ENCODE measurements around the gene CPT1C.

CPT1C gene

DNA sequence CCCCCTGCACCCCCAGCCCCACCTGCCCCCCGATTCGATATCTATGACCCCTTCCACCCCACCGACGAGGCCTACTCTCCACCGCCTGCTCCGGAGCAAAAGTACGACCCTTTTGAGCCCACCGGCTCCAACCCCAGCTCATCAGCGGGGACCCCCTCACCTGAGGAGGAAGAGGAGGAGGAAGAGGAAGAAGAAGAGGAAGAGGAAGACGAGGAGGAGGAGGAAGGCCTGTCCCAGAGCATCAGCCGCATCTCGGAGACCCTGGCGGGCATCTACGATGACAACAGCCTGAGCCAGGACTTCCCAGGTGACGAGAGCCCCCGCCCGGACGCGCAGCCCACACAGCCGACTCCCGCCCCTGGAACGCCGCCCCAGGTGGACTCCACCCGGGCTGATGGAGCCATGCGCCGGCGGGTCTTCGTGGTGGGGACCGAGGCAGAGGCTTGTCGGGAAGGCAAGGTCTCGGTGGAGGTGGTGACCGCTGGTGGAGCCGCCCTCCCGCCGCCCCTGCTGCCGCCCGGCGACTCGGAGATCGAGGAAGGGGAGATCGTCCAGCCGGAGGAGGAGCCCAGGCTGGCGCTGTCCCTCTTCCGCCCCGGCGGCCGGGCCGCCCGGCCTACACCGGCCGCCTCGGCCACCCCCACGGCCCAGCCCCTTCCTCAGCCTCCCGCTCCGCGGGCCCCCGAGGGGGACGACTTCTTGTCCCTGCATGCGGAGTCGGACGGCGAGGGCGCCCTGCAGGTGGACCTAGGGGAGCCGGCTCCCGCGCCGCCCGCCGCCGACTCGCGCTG is 39.7 kb upstream of the CPT1C start:
- H3K27ac ChIP-seq: no peak overlapping the region
- TF ChIP-seq ZFX (IDR thresholded peaks at IDR 0.05; ENCODE audit: borderline replicate concordance): no peak
- TF ChIP-seq, protein P1, sequence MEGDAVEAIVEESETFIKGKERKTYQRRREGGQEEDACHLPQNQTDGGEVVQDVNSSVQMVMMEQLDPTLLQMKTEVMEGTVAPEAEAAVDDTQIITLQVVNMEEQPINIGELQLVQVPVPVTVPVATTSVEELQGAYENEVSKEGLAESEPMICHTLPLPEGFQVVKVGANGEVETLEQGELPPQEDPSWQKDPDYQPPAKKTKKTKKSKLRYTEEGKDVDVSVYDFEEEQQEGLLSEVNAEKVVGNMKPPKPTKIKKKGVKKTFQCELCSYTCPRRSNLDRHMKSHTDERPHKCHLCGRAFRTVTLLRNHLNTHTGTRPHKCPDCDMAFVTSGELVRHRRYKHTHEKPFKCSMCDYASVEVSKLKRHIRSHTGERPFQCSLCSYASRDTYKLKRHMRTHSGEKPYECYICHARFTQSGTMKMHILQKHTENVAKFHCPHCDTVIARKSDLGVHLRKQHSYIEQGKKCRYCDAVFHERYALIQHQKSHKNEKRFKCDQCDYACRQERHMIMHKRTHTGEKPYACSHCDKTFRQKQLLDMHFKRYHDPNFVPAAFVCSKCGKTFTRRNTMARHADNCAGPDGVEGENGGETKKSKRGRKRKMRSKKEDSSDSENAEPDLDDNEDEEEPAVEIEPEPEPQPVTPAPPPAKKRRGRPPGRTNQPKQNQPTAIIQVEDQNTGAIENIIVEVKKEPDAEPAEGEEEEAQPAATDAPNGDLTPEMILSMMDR (IDR thresholded peaks at IDR 0.05): no peak

DNA sequence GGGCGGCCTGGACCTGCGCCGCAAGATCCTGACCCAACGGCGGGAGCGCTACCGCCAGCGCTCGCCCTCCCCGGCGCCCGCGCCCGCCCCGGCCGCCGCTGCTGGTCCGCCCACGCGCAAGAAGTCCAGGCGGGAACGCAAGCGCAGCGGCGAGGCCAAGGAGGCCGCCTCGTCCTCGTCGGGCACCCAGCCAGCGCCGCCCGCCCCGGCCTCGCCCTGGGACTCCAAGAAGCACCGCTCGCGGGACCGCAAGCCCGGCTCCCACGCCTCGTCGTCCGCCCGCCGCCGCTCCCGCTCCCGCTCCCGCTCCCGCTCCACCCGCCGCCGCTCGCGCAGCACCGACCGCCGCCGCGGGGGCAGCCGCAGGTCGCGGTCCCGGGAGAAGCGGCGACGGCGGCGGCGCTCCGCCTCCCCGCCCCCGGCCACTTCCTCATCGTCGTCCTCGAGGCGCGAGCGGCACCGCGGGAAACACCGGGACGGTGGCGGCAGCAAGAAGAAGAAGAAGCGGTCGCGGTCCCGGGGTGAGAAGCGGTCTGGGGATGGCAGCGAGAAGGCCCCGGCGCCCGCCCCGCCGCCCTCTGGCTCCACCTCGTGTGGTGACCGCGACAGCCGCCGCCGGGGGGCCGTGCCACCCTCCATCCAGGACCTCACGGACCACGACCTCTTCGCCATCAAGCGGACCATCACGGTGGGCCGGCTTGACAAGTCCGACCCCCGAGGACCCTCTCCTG is 38.9 kb upstream of the CPT1C start:
- TF ChIP-seq, protein P1 (IDR thresholded peaks at IDR 0.05): no peak
- no peak for TF ChIP-seq ZFX (IDR thresholded peaks at IDR 0.05; ENCODE audit: borderline replicate concordance)
- H3K27ac ChIP-seq: no peak overlapping the region

DNA sequence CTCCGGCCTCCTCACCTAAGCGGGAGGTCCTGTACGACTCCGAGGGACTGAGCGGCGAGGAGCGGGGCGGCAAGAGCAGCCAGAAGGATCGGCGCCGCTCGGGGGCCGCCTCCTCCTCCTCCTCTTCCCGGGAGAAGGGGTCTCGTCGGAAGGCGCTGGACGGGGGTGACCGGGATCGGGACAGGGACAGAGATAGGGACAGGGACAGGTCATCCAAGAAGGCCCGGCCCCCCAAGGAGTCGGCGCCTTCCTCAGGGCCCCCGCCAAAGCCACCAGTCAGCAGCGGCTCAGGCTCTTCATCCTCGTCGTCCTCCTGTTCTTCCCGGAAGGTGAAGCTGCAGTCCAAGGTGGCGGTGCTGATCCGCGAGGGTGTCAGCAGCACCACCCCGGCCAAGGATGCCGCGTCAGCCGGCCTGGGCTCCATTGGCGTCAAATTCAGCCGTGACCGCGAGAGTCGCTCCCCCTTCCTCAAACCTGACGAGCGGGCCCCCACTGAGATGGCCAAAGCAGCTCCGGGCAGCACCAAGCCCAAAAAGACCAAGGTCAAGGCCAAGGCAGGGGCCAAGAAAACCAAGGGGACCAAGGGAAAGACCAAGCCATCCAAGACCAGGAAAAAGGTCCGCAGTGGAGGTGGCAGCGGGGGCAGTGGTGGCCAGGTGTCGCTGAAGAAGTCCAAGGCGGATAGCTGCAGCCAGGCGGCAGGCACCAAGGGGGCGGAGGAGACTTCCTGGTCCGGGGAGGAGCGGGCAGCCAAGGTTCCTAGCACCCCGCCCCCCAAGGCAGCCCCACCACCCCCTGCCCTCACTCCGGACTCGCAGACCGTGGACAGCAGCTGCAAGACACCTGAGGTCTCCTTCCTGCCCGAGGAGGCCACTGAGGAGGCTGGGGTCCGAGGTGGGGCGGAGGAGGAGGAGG is 38.1 kb upstream of the CPT1C start:
- TF ChIP-seq ZFX (IDR thresholded peaks at IDR 0.05; ENCODE audit: borderline replicate concordance): no peak
- TF ChIP-seq, protein P1 (IDR thresholded peaks at IDR 0.05): no peak
- no peak overlapping the region for H3K27ac ChIP-seq

DNA sequence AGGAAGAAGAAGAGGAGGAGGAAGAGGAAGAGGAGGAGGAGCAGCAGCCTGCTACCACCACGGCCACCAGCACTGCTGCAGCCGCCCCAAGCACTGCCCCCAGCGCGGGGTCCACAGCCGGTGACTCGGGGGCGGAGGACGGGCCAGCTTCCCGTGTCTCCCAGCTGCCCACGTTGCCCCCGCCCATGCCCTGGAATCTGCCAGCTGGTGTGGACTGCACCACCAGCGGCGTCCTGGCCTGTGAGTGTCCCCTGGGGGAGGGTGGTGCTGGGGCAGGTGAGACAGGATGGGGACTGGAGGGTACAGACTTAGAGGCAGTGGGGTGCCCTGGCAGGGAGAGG is 37.5 kb upstream of the CPT1C start:
- H3K27ac ChIP-seq: no peak overlapping the region
- no peak for TF ChIP-seq ZFX (IDR thresholded peaks at IDR 0.05; ENCODE audit: borderline replicate concordance)
- TF ChIP-seq, protein P1 (IDR thresholded peaks at IDR 0.05): no peak

DNA sequence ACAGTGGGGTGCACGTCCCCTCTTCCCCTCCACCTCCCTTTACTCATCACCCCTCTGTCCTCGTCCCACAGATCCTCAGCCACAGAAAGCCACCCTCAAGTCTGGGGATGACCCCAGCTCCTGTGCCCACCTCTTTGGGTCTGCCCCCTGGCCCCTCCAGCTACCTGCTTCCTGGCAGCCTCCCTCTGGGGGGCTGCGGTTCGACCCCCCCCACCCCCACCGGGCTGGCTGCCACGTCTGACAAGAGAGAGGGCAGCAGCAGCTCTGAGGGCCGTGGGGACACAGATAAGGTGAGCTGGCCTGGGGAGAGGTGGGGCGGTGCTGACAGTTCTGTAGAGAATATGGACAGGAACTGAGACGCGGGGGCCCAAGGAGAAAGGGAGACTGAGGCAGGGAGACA is 36.3 kb upstream of the CPT1C start:
- no peak for TF ChIP-seq ZFX (IDR thresholded peaks at IDR 0.05; ENCODE audit: borderline replicate concordance)
- TF ChIP-seq, protein P1 (IDR thresholded peaks at IDR 0.05): no peak
- no peak overlapping the region for H3K27ac ChIP-seq

DNA sequence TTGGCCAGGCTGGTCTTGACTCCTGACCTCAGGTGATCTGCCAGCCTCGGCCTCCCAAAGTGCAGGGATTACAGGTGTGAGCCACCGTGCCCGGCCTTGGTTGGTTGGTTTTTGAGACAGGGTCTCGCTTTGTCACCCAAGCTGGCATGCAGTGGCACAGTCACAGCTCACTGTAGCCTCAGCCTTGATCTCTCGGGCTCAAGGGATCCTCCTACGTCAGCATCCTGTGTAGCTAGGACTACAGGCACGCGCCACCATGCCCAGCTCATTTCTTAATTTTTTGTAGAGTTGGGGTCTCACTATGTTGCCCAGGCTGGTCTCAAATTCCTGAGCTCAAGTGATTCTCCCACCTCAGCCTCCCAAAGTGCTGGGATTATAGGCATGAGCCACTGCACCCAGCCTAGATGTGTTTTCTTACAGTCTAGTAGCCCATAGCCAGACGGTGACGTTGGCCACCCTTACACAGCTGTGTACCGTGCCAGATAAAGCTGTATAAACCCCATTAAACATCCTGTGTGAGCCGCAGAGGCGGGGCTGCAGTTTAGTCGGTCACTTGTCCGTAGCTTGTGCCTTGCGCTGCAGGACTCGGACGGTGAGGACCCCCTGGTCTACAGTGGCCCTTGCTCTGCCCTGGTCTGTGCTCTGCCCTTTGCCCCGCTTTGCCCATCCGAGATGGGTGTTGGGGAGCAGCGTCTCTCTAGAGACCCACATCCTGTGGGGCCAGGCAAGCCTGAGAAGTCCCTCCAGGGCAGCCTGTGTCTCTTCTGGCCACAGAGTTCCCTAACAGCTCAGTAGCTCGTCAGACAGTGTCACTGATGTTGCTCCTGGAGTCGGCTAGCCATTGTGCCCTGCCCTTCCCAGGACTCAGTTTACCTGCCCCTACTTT is 35.1 kb upstream of the CPT1C start:
- no peak for TF ChIP-seq ZFX (IDR thresholded peaks at IDR 0.05; ENCODE audit: borderline replicate concordance)
- TF ChIP-seq, protein P1 (IDR thresholded peaks at IDR 0.05): no peak
- no peak overlapping the region for H3K27ac ChIP-seq
